Glomerular visceral epithelial cell (primary cell): ENCODE data around the gene TGFBR3.

ENCODE experiments used
- DNase-seq: peaks from one replicate; pipeline ENCODE4 v3.0.0-alpha.2; 2016; ENCODE audit errors: extremely low spot score

TGFBR3 gene

DNA sequence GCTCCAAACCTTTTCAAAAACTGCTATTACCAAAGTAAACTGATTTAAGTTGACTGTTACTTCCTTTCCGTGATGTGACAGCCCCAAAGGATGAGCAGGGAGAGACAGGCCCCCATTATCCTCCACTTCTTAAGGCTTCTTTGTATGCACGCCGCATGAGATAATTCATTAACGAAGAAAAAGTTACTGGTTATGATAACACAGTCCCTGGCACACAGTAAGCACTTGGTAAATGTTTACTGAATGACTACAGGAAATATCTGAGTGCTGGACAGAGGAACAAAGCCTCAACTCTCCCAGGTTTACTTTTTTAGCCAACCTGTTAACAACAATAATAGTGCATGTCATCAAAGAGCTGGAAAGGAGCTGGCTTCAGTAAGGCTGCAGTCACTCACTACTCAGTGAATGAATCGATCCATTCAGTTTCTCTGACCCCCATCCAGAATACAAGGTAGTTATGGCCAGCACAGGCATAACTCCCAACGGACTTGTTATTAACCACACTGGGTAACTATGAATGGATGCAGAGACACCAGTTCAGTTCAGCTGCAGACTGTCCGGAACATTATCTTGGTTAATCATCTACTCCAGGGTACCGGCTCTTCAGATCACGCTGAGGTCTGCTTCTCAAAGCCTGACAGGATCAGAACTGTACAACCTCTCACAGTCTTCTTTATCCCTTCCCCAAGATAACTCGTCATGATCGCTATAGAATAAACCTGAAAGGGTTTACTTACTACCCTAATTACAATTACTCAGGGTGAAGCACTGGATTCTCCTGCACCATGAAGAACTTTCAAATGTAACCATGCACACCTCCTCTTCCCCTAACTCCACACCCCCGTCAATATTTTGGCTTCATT is 58.3 kb downstream of the TGFBR3 start:
- peak; percentile 72 for DNase-seq

- DNase-seq: peak; percentile 70
These were observed 58.9 kb downstream of the TGFBR3 start for GRCh38 chr1:91827087-91827458.

DNA sequence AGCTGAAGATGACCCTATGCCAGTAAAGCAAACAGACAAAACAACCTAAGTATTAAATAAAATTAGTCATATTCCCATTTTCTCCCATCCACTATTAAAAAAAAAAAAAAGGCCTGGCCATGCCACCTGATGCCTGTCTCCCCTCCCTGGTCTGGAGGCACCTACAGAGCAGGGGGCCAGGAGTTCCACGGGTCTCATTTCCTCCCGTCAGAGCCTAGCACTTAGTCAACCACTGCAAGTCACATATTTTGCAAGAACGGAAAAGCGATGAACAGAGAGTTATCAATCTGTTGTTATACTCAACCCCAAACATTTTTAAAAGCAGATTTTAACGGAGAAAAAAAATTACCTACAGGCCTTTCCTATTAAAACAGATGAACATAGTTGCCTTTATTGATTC is 59.3 kb downstream of the TGFBR3 start:
- DNase-seq: no peak

DNA sequence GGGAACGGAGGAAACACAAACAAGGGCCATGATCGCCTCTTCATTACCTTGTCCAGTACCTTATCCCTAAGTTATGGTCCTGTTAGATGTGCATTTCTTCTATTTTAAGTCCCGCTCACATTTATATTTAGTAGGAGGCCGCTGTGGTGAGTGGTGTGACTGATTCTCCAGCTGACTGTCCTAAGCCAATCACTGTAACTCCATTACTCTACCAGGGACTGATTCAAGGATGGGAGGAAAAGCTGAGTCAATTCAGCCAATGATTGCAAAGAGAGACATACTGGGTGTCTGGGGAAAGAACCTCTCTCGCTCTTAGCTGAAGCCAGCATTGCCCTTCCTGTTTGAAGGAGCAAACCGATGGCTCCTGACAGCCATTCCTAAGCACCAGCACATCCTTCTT is 59.7 kb downstream of the TGFBR3 start:
- no peak for DNase-seq

GRCh38 chr1:91821126-91821868 is 64.7 kb downstream of the TGFBR3 start:
- no peak for DNase-seq

GRCh38 chr1:91819038-91819788 is 66.7 kb downstream of the TGFBR3 start:
- DNase-seq: no peak

DNA sequence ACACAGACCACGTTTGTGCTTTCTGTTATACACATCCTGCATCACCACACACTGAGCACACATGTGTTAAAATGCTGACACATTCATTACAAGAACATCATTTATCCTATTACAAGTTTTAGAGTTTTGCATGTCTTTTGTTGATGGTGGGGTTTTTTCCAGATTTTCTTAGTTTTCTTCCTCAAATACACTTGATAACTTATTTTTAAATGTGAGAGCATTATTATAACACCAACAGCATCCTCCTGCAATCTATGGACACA is 67.3 kb downstream of the TGFBR3 start:
- DNase-seq: no peak

DNA sequence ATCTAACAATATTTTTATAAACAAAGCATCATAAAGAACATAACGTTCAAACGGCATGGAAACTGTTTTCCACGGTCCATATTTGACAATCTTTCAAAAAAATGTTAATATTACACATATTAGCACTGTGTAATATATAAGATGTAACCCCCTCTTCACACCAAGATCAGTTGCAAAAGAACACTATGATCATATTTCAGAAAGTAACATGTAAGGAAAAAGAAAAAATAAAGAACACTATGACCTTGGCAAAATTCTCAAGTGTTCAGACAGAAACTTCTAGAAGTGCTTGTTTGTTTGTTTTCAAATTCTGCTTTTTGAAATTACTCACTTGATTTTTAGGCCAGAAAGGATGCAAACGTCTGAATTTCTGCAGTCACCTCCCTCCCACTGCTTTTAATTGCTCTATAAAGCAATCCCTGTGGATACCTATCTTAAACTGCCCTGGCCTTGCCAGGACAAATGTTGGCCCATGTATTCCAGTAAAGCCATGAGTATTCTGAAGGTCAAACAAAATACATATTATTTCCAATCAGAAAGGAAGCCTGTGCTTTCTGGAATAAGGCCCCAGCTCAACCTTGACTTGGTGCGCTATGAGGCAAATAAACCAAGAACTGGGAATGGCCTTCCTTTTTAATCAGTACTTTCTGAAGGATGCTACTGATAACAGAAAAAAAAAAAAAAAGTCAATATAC is 68.6 kb downstream of the TGFBR3 start:
- DNase-seq: no peak

GRCh38 chr1:91816031-91816430 is 69.9 kb downstream of the TGFBR3 start:
- DNase-seq: no peak

- no peak for DNase-seq
These were observed 71.5 kb downstream of the TGFBR3 start for GRCh38 chr1:91814448-91814847.

DNA sequence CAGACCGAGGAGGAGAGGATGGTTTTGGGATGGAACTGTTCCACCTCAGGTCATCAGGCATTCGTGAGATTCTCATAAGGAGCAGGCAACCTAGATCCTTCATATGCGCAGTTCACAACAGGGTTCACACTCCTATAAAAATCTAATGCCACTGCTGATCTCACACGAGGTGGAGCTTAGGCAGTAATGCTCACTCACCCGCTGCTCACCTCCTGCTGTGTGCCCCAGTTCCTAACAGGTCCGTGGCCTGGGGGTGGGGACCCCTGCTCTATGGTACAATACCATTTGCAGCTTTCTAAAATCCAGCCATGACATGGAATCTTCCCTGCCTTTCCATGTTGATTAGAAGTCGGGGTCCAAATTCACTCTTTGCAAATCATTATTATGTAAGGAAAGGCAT is 72.1 kb downstream of the TGFBR3 start:
- DNase-seq: no peak

- no peak for DNase-seq
These were observed 74.5 kb downstream of the TGFBR3 start for GRCh38 chr1:91811363-91812025.

DNA sequence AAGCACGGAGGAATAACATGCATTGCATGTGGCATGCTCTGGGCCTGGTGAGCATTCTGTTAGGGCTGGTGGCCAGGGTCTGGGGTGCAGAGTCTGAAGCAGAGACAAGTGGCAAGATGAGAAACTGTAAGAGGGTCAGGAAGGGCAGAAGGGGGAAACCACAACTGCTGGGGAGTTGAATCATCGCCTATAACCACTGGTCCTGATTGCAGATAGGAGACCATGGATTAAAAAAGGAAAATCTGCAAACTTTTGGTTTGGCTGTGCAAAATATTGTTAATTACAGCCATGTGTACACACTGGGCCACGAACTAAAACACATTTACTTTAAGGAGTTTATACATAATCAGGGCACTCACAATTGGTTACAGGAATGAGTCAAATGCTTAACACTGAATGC is 76.6 kb downstream of the TGFBR3 start:
- peak; percentile 53 for DNase-seq

DNA sequence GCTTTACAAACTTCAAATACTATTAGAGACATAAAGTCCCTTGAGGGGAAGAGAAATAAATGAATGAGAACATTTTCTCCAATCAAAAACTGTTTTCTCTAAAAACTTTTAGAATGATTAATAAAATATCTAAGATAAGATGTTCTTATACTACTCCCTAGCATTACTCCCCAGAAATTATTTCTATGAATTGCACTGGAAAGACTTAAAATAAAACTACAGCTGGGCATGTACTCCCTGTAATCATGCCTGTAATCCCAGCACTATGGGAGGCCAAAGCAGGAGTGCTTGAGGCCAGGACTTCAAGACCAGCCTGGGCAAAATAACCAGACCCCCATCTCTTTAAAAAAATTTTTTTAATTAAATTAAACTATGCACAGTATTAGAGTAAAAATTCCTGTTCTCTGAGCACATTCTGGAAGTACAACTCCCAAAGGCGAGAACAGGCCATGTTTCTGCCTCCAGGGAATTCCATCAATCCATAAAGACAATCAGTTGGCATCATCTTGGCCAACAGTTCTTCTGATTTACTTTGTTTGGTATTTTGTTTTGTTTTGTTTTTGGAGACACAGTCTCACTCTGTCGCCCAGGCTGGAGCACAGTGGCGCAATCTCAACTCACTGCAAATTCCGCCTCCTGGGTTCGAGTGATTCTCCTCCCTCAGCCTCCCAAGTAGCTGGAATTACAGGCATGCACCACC is 77.9 kb downstream of the TGFBR3 start:
- no peak for DNase-seq

DNA sequence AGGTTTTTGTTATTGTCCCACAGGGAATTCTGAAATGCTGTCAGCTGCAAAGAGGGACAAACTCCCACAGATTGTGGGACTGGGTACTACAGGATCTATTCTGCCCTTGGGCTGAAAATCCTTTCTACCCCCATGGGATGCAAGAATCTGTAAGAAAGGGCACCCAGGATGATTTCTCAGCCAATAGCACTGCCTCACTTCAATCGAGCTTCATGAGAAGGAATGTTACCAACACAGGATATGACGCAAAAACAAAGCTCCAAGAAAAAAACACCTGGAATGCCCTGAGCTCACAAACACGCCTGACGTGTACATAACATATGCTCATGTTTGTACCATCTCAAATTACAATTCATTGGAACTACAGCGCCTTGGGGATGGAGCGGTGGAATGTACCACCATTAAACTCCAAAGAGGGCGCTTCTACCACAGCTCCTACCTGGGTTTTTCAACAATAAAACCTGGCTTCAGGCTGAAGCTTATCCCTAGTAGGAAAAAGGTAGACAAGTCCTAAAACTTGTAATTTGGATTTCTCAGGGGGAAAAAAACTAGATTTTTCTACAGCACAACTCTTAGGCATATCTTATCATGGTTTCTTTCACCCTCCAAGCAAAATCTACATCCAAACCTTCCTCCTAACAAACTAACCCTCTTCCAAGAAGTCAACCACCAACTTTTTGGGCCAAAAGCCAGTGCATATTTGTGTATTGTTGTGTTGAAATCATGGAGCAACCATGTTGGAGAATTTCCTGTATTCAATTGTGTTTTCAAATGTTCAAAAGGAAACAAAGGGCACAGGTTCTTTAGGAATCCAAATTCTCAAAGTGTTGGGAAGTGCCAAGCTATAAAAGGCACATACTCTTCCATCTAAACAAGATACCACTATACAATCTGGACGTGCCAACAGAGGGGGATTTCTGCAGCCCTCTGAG is 78.9 kb downstream of the TGFBR3 start:
- DNase-seq: no peak

GRCh38 chr1:91806181-91806768 is 79.7 kb downstream of the TGFBR3 start:
- no peak for DNase-seq

GRCh38 chr1:91805311-91805801 is 80.6 kb downstream of the TGFBR3 start:
- DNase-seq: no peak

- DNase-seq: peak; percentile 95
These were observed 81.4 kb downstream of the TGFBR3 start for GRCh38 chr1:91804546-91805023.
